Measurements from ENCODE around the gene PSG4. TPM values are rescaled to one million over a fixed set of nuclear protein-coding genes. Genes with fewer than 3 reads are reported as not detected.
"Not testable (repeated sequence)": the region's sequence is repeated elsewhere in the genome, so short reads cannot be mapped to it uniquely, and the experiment has no call there.

Gene PSG4
- total RNA-seq, 1 donor from 2014 or later: not detected

GRCh38 chr19:43198686-43199419, 6.6 kb downstream of the PSG4 start:
- not testable (repeated sequence) for DNase-seq (ENCODE audit: extremely low read depth, low read depth, low spot score)

GRCh38 chr19:43197666-43198397, 7.6 kb downstream of the PSG4 start:
- not testable (repeated sequence) for DNase-seq (ENCODE audit: extremely low read depth, low read depth, low spot score)

- not testable (repeated sequence) for DNase-seq (ENCODE audit: extremely low read depth, low read depth, low spot score)
These were observed 11.0 kb downstream of the PSG4 start for GRCh38 chr19:43194397-43194796.

- DNase-seq (ENCODE audit: extremely low read depth, low read depth, low spot score): not testable (repeated sequence)
These were observed 12.9 kb downstream of the PSG4 start for GRCh38 chr19:43192381-43193155.

- DNase-seq (ENCODE audit: extremely low read depth, low read depth, low spot score): not testable (repeated sequence)
These were observed 17.3 kb downstream of the PSG4 start for GRCh38 chr19:43188092-43188491.

GRCh38 chr19:43186311-43186935, 19.0 kb downstream of the PSG4 start, which contains the start of gene PSG5:
Gene PSG5 (minus strand): TSS chr19:43186536. CDS start chr19:43186405, 131 bp downstream.
- not testable (repeated sequence) for DNase-seq (ENCODE audit: extremely low read depth, low read depth, low spot score)

- DNase-seq (ENCODE audit: extremely low read depth, low read depth, low spot score): not testable (repeated sequence)
These were observed 23.3 kb downstream of the PSG4 start for GRCh38 chr19:43181869-43182771.

- DNase-seq (ENCODE audit: extremely low read depth, low read depth, low spot score): not testable (repeated sequence)
These were observed 25.8 kb downstream of the PSG4 start for GRCh38 chr19:43179569-43180147.

GRCh38 chr19:43178577-43178976, 26.9 kb downstream of the PSG4 start:
- not testable (repeated sequence) for DNase-seq (ENCODE audit: extremely low read depth, low read depth, low spot score)

- DNase-seq (ENCODE audit: extremely low read depth, low read depth, low spot score): not testable (repeated sequence)
These were observed 39.5 kb downstream of the PSG4 start for GRCh38 chr19:43165906-43166305.

GRCh38 chr19:43163135-43163534, 42.3 kb downstream of the PSG4 start:
- not testable (repeated sequence) for DNase-seq (ENCODE audit: extremely low read depth, low read depth, low spot score)

GRCh38 chr19:43162261-43162660, 43.2 kb downstream of the PSG4 start:
- not testable (repeated sequence) for DNase-seq (ENCODE audit: extremely low read depth, low read depth, low spot score)

- DNase-seq (ENCODE audit: extremely low read depth, low read depth, low spot score): no peak
These were observed 53.2 kb downstream of the PSG4 start for GRCh38 chr19:43152214-43152613.

- DNase-seq (ENCODE audit: extremely low read depth, low read depth, low spot score): not testable (repeated sequence)
These were observed 55.6 kb downstream of the PSG4 start for GRCh38 chr19:43149788-43150187.

GRCh38 chr19:43148233-43148632, 57.2 kb downstream of the PSG4 start:
- DNase-seq (ENCODE audit: extremely low read depth, low read depth, low spot score): no peak
